ENCODE data around the gene NEK9. TPM values are rescaled to one million over a fixed set of nuclear protein-coding genes. Genes with fewer than 3 reads are reported as not detected.

NEK9 gene
- total RNA-seq, 1 experiment from 2014 or later, result 50.8 TPM

DNA sequence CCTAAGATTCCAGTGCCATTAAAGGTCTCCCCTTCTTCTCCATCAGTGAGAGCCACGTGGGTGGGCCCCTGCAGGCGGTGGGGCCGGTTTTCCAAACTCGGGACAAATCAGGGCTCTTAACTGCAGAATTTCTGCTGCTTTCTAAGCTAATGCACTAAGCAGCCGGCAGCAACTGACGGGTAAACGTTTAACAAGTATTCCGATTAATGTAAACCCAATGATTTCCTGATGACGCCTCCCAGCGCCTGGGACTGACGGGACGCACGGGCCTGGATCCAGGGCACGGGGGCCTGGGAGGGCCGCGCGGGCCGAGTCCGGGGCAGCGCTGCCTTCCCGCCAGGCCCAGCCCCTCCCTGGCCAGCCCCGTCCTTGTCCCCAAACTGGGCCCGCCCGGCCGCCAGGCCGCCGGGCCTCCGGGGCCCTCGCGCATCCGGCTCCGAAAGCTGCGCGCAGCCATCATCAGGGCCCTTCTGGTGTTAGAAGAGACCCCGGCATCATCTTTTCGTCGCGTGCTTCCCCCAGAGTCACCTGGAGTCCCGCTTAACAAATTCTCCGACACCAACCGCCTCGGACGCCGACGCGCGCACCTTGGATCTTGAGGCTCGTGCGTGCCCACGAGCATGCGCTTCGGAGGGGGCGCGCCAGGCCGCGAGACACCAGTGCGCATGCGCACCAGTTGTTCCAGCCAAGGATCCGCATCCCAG is 75.8 kb downstream of the NEK9 start, which contains the start of gene MLH3 (continued):
- TF ChIP-seq, protein P1, sequence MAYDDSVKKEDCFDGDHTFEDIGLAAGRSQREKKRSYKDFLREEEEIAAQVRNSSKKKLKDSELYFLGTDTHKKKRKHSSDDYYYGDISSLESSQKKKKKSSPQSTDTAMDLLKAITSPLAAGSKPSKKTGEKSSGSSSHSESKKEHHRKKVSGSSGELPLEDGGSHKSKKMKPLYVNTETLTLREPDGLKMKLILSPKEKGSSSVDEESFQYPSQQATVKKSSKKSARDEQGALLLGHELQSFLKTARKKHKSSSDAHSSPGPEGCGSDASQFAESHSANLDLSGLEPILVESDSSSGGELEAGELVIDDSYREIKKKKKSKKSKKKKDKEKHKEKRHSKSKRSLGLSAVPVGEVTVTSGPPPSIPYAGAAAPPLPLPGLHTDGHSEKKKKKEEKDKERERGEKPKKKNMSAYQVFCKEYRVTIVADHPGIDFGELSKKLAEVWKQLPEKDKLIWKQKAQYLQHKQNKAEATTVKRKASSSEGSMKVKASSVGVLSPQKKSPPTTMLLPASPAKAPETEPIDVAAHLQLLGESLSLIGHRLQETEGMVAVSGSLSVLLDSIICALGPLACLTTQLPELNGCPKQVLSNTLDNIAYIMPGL (CRISPR knock-in tag; IDR thresholded peaks at IDR 0.05), result peak; percentile 66; the same call in 1 of the 2 replicates

DNA sequence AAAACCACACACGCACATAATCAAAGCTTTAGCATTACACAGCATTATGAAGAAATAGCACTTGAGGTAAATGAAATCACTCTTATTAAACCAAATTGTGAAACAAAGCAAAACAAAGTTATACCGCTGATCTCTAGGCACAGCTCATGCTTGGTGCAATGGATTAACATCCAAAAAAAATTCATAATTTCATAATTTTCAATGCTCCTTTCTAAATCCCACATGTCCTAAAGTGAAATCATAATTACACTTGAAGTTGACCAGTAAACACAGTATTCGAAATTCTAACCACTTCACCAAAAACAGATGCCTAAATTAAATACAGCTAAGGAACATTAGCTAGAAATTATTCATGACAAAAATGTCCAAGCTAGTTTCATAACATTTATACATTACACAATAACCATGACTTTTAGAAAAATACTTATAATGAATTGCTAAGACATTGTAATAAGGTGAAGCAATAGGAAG is 77.1 kb downstream of the NEK9 start:
- TF ChIP-seq EMX1 (CRISPR knock-in tag; IDR thresholded peaks at IDR 0.05), result no peak
- TF ChIP-seq GTF2I (CRISPR knock-in tag; conservative IDR thresholded peaks at IDR 0.05), result no peak
- no peak for TF ChIP-seq TCF7 (CRISPR knock-in tag; IDR thresholded peaks at IDR 0.05; ENCODE audit: low read depth)
- Mint-ChIP-seq H3K4me1 (peaks cover 8% of the 10 kb centered on the region; the same call in 1 of the 2 replicates), H3K36me3 (peaks cover 8% of the 10 kb centered on the region), H3K27me3 (ENCODE audit: low read depth) (no peaks in the 10 kb centered on the region), H3K4me3 (peak overlapping the region; percentile 66), H3K27ac (no peak overlapping the region), H3K9me3 (no peaks in the 10 kb centered on the region)
- no peak for DNase-seq (ENCODE audit: low spot score)
- ATAC-seq, result no peak
- ChIA-PET POLR2A (no interaction called here), CTCF (interaction anchor here (0.9 to 1.4 kb wide), 2 partner anchors 105 to 189 kb away, joined by 3 read pairs; no protein-coding TSS in a partner anchor)

DNA sequence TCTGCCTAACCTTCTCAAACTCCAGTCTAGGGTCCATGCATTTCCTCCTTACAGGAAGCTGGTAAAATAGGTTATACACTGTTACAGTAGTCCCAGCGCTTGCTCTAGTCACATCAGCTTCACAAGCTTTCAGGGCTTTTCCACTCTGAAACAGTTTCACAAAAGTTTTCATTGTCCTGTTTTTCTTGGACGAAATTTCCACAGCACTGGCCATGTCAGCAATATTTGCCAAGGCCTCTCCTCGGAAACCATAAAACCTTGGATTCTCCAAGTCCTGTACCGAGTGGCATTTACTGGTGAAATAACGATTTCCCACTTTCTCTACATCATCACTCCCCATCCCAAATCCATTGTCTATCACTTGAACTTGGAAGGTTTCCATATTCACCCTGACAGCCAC is 77.7 kb downstream of the NEK9 start:
- ChIA-PET CTCF (interaction anchor here (0.9 to 1.4 kb wide), 3 partner anchors 39 to 188 kb away, joined by 3 read pairs; no protein-coding TSS in a partner anchor), POLR2A (interaction anchor here (0.7 kb wide), 1 partner anchor 103 kb away, joined by 3 read pairs; no protein-coding TSS in a partner anchor)
- peaks cover 8% of the 10 kb centered on the region for H3K36me3 Mint-ChIP-seq
- H3K27ac Mint-ChIP-seq, result no peak overlapping the region
- no peak overlapping the region for H3K4me3 Mint-ChIP-seq
- H3K4me1 Mint-ChIP-seq, result peaks cover 8% of the 10 kb centered on the region; the same call in 1 of the 2 replicates
- H3K27me3 Mint-ChIP-seq (ENCODE audit: low read depth), result no peaks in the 10 kb centered on the region
- TF ChIP-seq ZBTB21 (CRISPR knock-in tag; IDR thresholded peaks at IDR 0.05; ENCODE audit: borderline replicate concordance) (no peak), ATF1 (CRISPR knock-in tag; IDR thresholded peaks at IDR 0.05) (no peak), ZNF317 (CRISPR knock-in tag; IDR thresholded peaks at IDR 0.05; ENCODE audit: borderline replicate concordance, low read depth) (no peak), MXD4 (CRISPR knock-in tag; IDR thresholded peaks at IDR 0.05; ENCODE audit: borderline replicate concordance) (no peak), TEAD1 (CRISPR knock-in tag; IDR thresholded peaks at IDR 0.05) (no peak), NR3C1 (CRISPR knock-in tag; conservative IDR thresholded peaks at IDR 0.05; ENCODE audit: low read depth) (no peak), JAZF1 (CRISPR knock-in tag; IDR thresholded peaks at IDR 0.05) (no peak)
- TF ChIP-seq, protein P2, sequence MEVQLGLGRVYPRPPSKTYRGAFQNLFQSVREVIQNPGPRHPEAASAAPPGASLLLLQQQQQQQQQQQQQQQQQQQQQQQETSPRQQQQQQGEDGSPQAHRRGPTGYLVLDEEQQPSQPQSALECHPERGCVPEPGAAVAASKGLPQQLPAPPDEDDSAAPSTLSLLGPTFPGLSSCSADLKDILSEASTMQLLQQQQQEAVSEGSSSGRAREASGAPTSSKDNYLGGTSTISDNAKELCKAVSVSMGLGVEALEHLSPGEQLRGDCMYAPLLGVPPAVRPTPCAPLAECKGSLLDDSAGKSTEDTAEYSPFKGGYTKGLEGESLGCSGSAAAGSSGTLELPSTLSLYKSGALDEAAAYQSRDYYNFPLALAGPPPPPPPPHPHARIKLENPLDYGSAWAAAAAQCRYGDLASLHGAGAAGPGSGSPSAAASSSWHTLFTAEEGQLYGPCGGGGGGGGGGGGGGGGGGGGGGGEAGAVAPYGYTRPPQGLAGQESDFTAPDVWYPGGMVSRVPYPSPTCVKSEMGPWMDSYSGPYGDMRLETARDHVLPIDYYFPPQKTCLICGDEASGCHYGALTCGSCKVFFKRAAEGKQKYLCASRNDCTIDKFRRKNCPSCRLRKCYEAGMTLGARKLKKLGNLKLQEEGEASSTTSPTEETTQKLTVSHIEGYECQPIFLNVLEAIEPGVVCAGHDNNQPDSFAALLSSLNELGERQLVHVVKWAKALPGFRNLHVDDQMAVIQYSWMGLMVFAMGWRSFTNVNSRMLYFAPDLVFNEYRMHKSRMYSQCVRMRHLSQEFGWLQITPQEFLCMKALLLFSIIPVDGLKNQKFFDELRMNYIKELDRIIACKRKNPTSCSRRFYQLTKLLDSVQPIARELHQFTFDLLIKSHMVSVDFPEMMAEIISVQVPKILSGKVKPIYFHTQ (CRISPR knock-in tag; IDR thresholded peaks at IDR 0.05), result no peak
- TF ChIP-seq, protein P1 (CRISPR knock-in tag; IDR thresholded peaks at IDR 0.05), result no peak
- TF ChIP-seq, protein P3, sequence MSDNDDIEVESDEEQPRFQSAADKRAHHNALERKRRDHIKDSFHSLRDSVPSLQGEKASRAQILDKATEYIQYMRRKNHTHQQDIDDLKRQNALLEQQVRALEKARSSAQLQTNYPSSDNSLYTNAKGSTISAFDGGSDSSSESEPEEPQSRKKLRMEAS (CRISPR knock-in tag; IDR thresholded peaks at IDR 0.05), result no peak
- TF ChIP-seq, protein P4, sequence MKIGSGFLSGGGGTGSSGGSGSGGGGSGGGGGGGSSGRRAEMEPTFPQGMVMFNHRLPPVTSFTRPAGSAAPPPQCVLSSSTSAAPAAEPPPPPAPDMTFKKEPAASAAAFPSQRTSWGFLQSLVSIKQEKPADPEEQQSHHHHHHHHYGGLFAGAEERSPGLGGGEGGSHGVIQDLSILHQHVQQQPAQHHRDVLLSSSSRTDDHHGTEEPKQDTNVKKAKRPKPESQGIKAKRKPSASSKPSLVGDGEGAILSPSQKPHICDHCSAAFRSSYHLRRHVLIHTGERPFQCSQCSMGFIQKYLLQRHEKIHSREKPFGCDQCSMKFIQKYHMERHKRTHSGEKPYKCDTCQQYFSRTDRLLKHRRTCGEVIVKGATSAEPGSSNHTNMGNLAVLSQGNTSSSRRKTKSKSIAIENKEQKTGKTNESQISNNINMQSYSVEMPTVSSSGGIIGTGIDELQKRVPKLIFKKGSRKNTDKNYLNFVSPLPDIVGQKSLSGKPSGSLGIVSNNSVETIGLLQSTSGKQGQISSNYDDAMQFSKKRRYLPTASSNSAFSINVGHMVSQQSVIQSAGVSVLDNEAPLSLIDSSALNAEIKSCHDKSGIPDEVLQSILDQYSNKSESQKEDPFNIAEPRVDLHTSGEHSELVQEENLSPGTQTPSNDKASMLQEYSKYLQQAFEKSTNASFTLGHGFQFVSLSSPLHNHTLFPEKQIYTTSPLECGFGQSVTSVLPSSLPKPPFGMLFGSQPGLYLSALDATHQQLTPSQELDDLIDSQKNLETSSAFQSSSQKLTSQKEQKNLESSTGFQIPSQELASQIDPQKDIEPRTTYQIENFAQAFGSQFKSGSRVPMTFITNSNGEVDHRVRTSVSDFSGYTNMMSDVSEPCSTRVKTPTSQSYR (CRISPR knock-in tag; IDR thresholded peaks at IDR 0.05), result no peak
- TF ChIP-seq, protein P5, sequence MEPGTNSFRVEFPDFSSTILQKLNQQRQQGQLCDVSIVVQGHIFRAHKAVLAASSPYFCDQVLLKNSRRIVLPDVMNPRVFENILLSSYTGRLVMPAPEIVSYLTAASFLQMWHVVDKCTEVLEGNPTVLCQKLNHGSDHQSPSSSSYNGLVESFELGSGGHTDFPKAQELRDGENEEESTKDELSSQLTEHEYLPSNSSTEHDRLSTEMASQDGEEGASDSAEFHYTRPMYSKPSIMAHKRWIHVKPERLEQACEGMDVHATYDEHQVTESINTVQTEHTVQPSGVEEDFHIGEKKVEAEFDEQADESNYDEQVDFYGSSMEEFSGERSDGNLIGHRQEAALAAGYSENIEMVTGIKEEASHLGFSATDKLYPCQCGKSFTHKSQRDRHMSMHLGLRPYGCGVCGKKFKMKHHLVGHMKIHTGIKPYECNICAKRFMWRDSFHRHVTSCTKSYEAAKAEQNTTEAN (CRISPR knock-in tag; IDR thresholded peaks at IDR 0.05), result no peak
- DNase-seq (ENCODE audit: low spot score) (no peak), ATAC-seq (no peak)
- no peaks in the 10 kb centered on the region for H3K9me3 Mint-ChIP-seq
